ACC112 (cell line): ENCODE results near the gene ARHGEF4.
"Not testable (repeated sequence)": the region's sequence is repeated elsewhere in the genome, so short reads cannot be mapped to it uniquely, and the experiment has no call there.

Experiments used
- H2AFZ ChIP-seq: fragments of 200-600 bp; sonication (generic); one replicate; pipeline ENCODE4 v1.6.0; 2017; ENCODE audit warnings: antibody characterized with exemption, low read length; ENCODE audit not compliant: unreplicated experiment
- H3K27ac ChIP-seq: fragments of 200-600 bp; sonication (generic); 2 replicates; pipeline ENCODE4 v1.5.1; 2014; ENCODE audit warnings: low read depth, mild to moderate bottlenecking, antibody characterized with exemption, low read length, moderate library complexity
- H3K27me3 ChIP-seq: fragments of 200-600 bp; sonication (generic); 2 replicates; pipeline ENCODE4 v1.6.1; 2014; ENCODE audit warnings: mild to moderate bottlenecking, antibody characterized with exemption, low read length, moderate library complexity, mixed read lengths; ENCODE audit not compliant: insufficient read depth
- H3K36me3 ChIP-seq: fragments of 200-600 bp; sonication (generic); 2 replicates; pipeline ENCODE4 v1.6.1; 2016; ENCODE audit warnings: mild to moderate bottlenecking, antibody characterized with exemption, low read length, moderate library complexity, mixed read lengths; ENCODE audit not compliant: insufficient read depth
- H3K4me1 ChIP-seq: fragments of 200-600 bp; sonication (generic); one replicate; pipeline ENCODE4 v1.6.1; 2016; ENCODE audit warnings: low read length, mixed read lengths; ENCODE audit not compliant: insufficient read depth, unreplicated experiment, control insufficient read depth
- H3K4me3 ChIP-seq: fragments of 200-600 bp; sonication (generic); 2 replicates; pipeline ENCODE4 v1.5.1; 2014; ENCODE audit warnings: mild to moderate bottlenecking, low read depth, low read length
- H3K79me2 ChIP-seq: fragments of 200-600 bp; sonication (generic); one replicate; pipeline ENCODE4 v1.6.0; 2016; ENCODE audit warnings: low read length; ENCODE audit not compliant: control insufficient read depth, unreplicated experiment, insufficient read depth

ARHGEF4 gene

DNA sequence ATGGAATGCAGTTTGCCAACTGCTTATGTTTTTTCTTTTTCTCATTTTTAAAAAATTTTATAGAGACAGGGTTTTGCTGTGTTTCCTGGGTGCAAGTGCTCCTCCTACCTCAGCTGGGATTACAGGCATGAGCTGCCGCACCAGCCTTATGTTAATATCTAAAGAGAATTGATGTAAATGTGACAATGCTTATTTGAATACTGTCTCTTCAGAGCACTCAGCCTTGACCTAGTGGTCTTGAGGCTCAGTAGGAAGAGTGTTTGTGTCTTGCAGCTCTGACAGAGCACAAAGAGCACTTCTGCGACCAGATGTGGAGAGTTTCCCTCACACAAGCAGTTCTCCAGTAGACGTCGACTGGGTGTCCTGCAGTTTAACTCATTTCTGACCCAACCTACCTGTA is 55.3 kb downstream of the ARHGEF4 start:
- peaks cover 59% of the 10 kb centered on the region for H3K27me3 ChIP-seq
- H3K27ac ChIP-seq = no peak overlapping the region
- no peak overlapping the region for H3K4me3 ChIP-seq

DNA sequence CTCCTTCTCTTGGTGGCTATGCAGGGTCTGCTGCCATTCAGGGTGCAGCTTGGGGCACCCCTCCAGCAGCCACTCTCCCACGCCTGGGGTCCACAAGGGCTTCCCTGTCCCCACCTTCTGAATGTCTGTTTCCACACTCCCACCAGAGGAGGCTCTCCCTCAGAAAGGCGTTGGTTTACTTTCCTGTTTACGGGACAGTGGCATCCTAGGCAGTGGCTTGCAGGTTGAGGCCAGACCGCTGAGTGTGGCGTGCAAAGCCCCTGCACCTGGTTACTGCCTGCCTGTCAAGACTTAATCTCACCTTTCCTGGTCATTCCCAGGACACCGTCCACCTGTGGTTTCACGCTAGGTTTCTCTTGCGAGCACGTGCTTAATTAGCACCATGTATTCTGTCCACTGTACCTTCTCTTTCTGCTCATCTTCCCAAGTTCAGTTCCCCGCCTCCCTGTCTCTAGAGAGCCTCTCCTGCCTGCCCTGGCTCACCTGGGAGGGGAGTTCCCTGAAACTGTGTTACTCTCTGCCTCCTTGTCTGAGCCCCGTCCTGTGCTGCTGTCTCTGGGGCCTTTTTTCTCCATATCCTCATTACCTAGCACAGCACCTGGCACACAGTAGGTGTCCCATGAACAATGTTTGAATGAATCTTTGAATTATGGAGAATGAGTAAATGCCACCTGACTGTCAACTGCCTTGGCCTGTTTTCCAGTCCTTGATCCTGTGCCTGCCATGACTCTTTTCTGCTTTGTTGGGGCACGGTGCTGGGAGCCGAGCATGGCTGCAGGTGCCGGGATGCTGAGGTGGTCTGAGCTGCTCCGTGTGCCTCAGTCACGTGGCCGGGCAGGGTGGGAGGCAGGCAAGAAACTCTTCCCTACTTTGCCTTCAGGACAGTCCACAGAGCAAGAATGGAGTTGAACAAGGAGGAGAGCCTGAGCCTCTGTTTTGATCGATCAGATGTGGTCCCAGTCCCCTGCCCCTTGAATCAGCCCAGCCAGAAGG is 56.4 kb downstream of the ARHGEF4 start:
- no peak overlapping the region for H2AFZ ChIP-seq

More for the DNA sequence above, 55.3 kb downstream of the ARHGEF4 start:
- Histone ChIP-seq H3K4me1 (no peaks in the 10 kb centered on the region), H3K36me3 (no peaks in the 10 kb centered on the region), H3K79me2 (no peaks in the 10 kb centered on the region), H2AFZ (no peak overlapping the region)

DNA sequence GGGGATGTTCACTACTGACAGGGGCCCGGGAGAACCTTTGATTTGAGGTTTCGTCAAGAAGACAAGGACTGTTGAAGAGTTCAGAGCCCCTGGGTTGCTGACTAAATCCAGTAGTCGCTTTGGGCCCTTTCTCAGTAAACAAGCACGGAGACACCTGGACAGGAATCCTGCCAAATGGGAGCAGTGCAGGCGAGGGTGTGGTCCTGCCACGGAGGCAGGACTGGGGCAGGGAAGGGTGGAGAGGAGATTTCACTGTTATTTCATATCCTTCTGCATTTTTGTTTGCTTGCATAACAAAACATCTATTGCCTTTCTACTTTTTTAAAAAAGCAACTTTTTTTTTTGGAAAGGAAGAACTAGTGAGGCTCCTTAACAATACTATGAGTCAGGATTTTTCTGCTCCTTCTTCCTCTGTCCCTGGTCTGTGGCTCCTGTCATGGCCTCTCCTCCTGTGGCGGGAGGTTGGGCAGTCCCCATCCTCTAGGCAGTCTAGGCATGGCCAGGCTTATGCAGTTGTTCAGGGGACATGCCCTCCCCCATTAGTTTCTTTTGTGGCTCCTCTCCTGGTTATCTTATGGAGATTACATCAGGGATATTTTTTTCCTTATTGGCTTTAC is 57.7 kb downstream of the ARHGEF4 start:
- Histone ChIP-seq H3K36me3 (no peaks in the 10 kb centered on the region), H3K27me3 (peaks cover 64% of the 10 kb centered on the region), H2AFZ (no peak overlapping the region), H3K27ac (no peak overlapping the region), H3K79me2 (no peaks in the 10 kb centered on the region), H3K4me1 (no peaks in the 10 kb centered on the region), H3K4me3 (no peak overlapping the region)

More for the DNA sequence above, 56.4 kb downstream of the ARHGEF4 start:
- Histone ChIP-seq H3K27me3 (peaks cover 60% of the 10 kb centered on the region), H3K27ac (no peak overlapping the region), H3K4me1 (no peaks in the 10 kb centered on the region), H3K79me2 (no peaks in the 10 kb centered on the region), H3K4me3 (no peak overlapping the region), H3K36me3 (no peaks in the 10 kb centered on the region)

DNA sequence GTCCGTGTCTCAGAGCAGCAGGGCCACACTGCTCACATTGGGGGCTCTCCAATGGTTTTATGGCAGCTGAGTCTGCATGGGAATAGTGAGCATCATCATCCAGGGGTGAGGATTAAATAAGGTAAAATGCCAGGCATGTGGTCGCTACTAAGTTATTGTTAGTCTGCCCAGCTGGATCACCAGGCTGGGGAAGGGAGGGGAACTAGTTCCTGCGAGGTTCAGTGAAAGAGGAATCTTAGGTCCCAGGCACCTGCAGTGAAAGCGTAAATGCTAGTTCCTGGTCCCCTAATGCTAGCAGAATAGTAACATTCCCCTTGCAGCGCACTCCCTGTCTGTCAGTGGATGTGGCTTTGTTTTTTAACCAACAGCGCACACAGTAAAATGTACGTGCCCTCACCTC is 60.1 kb downstream of the ARHGEF4 start:
- peaks cover 66% of the 10 kb centered on the region for H3K27me3 ChIP-seq
- no peaks in the 10 kb centered on the region for H3K36me3 ChIP-seq
- no peaks in the 10 kb centered on the region for H3K79me2 ChIP-seq
- no peak overlapping the region for H3K4me3 ChIP-seq
- no peaks in the 10 kb centered on the region for H3K4me1 ChIP-seq
- no peak overlapping the region for H3K27ac ChIP-seq
- no peak overlapping the region for H2AFZ ChIP-seq

DNA sequence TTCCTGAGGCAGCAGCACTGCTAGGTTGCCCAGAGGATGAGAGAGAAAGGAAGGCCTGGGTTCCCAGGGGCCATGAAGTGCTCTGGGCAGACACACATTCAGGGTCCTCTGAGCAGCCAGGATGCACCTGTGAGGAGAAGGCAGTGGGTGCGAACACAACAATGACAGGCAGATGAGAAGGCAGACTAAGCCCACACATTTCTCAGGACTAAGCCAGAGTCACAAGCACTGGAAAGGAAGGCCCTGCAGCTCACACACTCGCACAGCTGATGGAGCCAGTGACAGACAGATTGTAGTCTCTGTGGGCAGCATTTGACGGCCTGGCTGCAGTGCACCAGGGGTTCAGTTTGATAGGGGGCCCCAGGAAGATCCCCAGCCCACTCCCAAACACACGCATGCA is 61.8 kb downstream of the ARHGEF4 start:
- Histone ChIP-seq H3K27ac (no peak overlapping the region), H3K4me3 (no peak overlapping the region), H3K79me2 (no peaks in the 10 kb centered on the region), H3K36me3 (no peaks in the 10 kb centered on the region), H2AFZ (no peak overlapping the region), H3K27me3 (peaks cover 55% of the 10 kb centered on the region), H3K4me1 (no peaks in the 10 kb centered on the region)

DNA sequence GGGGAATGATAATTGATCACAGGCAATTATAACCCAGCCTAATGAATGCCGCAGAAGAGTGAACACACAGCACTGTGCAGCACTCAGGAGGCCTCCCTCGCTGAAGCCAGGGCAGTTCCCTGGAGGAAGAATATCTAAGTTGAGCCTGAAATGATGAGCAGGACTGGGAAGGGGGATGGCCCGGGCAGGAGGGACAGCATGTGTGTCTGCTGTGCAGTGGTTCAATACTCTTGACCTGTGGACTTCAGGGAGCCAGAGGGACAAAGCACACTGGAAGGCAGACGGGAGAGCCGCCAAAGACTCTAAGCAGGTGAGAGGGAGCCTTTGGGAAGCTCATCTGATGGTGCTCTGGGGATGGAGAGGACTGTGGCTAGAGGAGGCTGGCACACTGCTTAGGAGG is 62.6 kb downstream of the ARHGEF4 start:
- Histone ChIP-seq H3K27ac (no peak overlapping the region), H3K4me3 (no peak overlapping the region), H2AFZ (no peak overlapping the region), H3K27me3 (peaks cover 55% of the 10 kb centered on the region), H3K79me2 (no peaks in the 10 kb centered on the region), H3K36me3 (no peaks in the 10 kb centered on the region), H3K4me1 (no peaks in the 10 kb centered on the region)

DNA sequence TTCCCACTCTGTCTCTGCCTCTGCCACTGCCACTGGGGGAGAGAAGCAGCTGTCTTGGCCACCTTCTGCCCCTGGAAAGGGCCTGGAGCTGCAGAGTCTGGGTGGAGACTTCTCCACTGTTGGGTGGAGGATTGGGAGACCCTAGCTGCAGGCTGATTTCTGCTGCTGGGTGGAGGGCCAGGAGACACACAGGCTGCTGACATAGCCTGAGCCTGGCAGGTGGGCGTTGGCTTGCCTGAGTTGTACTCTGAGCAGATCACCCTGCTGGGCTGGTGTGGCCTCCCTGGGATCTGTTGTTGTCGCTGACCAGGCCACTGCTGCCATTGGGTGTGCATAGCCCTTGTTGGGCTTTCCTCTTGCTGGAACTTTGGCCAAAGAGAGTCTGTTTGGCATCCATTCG is 64.3 kb downstream of the ARHGEF4 start:
- no peaks in the 10 kb centered on the region for H3K4me1 ChIP-seq
- H3K27me3 ChIP-seq = peaks cover 54% of the 10 kb centered on the region
- H3K4me3 ChIP-seq = no peak overlapping the region
- H3K36me3 ChIP-seq = no peaks in the 10 kb centered on the region
- H3K27ac ChIP-seq = no peak overlapping the region
- no peak overlapping the region for H2AFZ ChIP-seq
- no peaks in the 10 kb centered on the region for H3K79me2 ChIP-seq

DNA sequence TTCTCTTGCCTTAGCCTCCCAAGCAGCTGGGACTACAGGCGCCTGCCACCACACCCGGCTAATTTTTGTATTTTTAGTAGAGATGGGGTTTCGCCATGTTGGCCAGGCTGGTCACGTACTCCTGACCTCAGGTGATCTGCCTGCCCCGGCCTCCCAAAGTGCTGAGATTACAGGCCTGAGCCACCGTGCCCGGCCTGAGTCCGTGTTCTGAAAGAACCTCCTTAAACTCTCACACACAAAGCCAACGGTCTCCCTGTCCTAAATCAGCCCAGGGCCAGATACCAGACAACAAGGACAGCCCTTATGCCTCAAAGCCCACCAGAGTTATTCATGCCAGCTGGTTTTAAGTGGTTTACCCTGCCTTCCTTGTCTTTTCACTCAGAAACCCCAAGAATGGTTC is 64.9 kb downstream of the ARHGEF4 start:
- not testable (repeated sequence) for H3K79me2 ChIP-seq, H3K27ac ChIP-seq, H3K4me3 ChIP-seq, H3K4me1 ChIP-seq, H3K36me3 ChIP-seq, H2AFZ ChIP-seq
- H3K27me3 ChIP-seq = peaks cover 54% of the 10 kb centered on the region

DNA sequence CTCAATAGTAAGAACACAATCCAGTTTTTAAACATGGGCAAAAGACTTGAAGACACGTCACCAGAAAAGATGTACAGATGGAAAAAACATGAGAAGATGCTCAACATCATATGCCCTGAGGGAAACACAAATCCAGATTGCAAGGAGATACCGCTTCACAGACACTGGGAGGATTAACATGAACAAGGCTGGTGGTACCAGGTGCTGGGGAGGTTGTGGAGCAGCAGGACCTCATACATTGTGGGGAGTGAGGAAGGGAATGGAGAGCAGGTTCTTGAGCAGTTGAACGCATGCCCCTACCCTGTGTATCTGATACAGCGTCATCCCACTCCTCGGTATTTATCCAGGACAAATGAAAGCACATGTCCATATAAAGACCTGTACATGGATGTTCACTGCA is 72.1 kb downstream of the ARHGEF4 start:
- Histone ChIP-seq H3K4me3 (no peak overlapping the region), H3K27me3 (peaks cover 60% of the 10 kb centered on the region), H3K4me1 (no peaks in the 10 kb centered on the region), H3K36me3 (no peaks in the 10 kb centered on the region), H2AFZ (no peak overlapping the region), H3K27ac (no peak overlapping the region), H3K79me2 (no peaks in the 10 kb centered on the region)

DNA sequence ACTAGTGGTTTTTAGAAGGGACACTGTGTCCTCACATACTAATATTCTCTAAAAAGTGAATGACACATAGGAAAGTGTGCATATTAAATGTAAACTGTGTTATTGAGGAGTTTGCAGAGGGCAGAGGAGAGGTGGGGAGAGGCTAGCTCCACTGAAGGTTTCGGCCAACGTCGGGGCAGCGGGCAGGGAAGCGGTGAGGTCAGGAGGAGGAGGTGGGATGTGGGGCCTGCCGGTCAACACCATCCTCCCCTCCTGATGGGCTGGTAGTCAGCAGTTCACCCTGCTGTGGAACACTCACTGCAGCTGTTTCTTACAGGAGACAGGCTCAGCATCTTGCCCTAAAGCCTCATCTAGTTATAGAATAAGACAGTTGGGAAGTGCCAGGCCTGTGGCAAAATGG is 74.2 kb downstream of the ARHGEF4 start:
- no peak overlapping the region for H3K27ac ChIP-seq
- H3K4me3 ChIP-seq = no peak overlapping the region
- H3K27me3 ChIP-seq = peaks cover 78% of the 10 kb centered on the region
- no peaks in the 10 kb centered on the region for H3K79me2 ChIP-seq
- no peaks in the 10 kb centered on the region for H3K4me1 ChIP-seq
- no peak overlapping the region for H2AFZ ChIP-seq
- H3K36me3 ChIP-seq = no peaks in the 10 kb centered on the region

DNA sequence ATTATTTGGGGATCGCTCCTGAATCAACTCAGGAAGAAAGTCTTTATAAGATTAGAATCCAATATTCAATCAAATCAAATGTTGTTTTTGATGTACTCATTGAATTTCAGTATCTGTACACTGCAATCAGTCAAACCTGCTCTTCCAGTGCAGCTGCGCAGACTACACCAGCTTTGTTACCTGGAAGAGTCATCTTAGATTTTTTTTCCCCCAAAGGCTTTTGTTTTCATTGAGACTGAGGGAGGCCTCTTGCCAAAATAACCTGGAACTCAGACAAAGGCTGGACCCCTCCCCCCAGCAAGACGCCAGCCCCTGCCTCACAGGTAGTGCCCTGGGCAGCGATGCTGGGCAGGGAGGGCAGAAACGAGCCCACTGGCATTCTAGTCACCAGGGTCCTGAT is 74.8 kb downstream of the ARHGEF4 start:
- Histone ChIP-seq H3K79me2 (no peaks in the 10 kb centered on the region), H3K36me3 (no peaks in the 10 kb centered on the region), H2AFZ (no peak overlapping the region), H3K4me1 (no peaks in the 10 kb centered on the region), H3K27me3 (peaks cover 80% of the 10 kb centered on the region), H3K4me3 (no peak overlapping the region), H3K27ac (no peak overlapping the region)
